Small intestine (tissue), 7 donors: Measurements from ENCODE around the gene SPATA18. TPM values are rescaled to one million over a fixed set of nuclear protein-coding genes. Genes with fewer than 3 reads are reported as not detected.
A peak's percentile ranks its signal among the peaks of the same experiment; 100 is the strongest.
"Not testable (repeated sequence)": the region's sequence is repeated elsewhere in the genome, so short reads cannot be mapped to it uniquely, and the experiment has no call there.

Experiments used
- DNase-seq, 2 donors: peaks; one replicate each; pipeline versions ENCODE4 v3.0.0 to v3.0.0-alpha.2; 2013
- FAIRE-seq: peaks from 2 replicates; lab custom pipeline; 2012; peaks lifted over from hg19 to GRCh38; lab: Jason Lieb, UNC
- H3K27ac ChIP-seq, 3 donors: one replicate each; pipeline ENCODE4 v1.5.1; 2013; ENCODE audit warnings: low read length in 2 of 3, mild to moderate bottlenecking in 2 of 3, control low read depth in 1 of 3, inconsistent platforms in 1 of 3, low read depth in 1 of 3, moderate library complexity in 1 of 3
- H3K27me3 ChIP-seq, 3 donors: one replicate each; pipeline ENCODE4 v1.6.1; 2013; ENCODE audit warnings: low read length in 3 of 3, inconsistent platforms in 1 of 3; ENCODE audit not compliant: control insufficient read depth in 3 of 3, insufficient read depth in 3 of 3
- H3K36me3 ChIP-seq, 3 donors: one replicate each; pipeline ENCODE4 v1.6.1; 2013; ENCODE audit warnings: low read length in 3 of 3, inconsistent platforms in 1 of 3, low read depth in 1 of 3, mild to moderate bottlenecking in 1 of 3, moderate library complexity in 1 of 3; ENCODE audit not compliant: control insufficient read depth in 3 of 3, insufficient read depth in 2 of 3
- H3K4me1 ChIP-seq, 3 donors: one replicate each; pipeline ENCODE4 v1.6.1; 2013; ENCODE audit warnings: low read length in 2 of 3, inconsistent platforms in 1 of 3, low read depth in 1 of 3, mild to moderate bottlenecking in 1 of 3, moderate library complexity in 1 of 3; ENCODE audit not compliant: control insufficient read depth in 3 of 3, insufficient read depth in 2 of 3
- H3K4me3 ChIP-seq, 3 donors: one replicate each; pipeline ENCODE4 v1.5.1; 2013; ENCODE audit warnings: low read length in 3 of 3, control low read depth in 1 of 3, inconsistent platforms in 1 of 3, low read depth in 1 of 3, mild to moderate bottlenecking in 1 of 3, moderate library complexity in 1 of 3
- H3K9me3 ChIP-seq, 2 donors: one replicate each; pipeline ENCODE4 v1.6.1; 2013; ENCODE audit warnings: low read depth in 1 of 2, low read length in 1 of 2; ENCODE audit not compliant: control insufficient read depth in 2 of 2, insufficient read depth in 1 of 2
- WGBS, 3 donors: extraction: QIAGEN DNeasy Blood & Tissue Kit; methylation state at CpG; one replicate each; pipeline ENCODE4 v1.1.7; 2013; 5-methylcytosine and 5-hydroxymethylcytosine counted together
- polyA plus RNA-seq, 4 donors: library from polyadenylated mRNA; stranded (reverse) in 3 of 4; unstranded in 1 of 4; fragments of 200-250 nt in 3 of 4; fragments of 120-200 nt in 1 of 4; gene quantifications; one replicate each; pipeline versions ENCODE4 v1.2.1 to v1.2.3, GENCODE V29; 2013
- donor health status: healthy with polysubstance abuse.
- donor health status: control.
- donor health status: control.
- donor health status: Bipolar disorder and iron deficiency.
- donor health status: healthy.

SPATA18 gene
- polyA plus RNA-seq, 4 donors: 0.81 to 3.2 (median 1.2) TPM

- no peak for DNase-seq
- Histone ChIP-seq H3K4me3 (no peak overlapping the region), H3K4me1 (no peaks in the 10 kb centered on the region), H3K27me3 (no peaks in the 10 kb centered on the region), H3K27ac (no peak overlapping the region), H3K36me3 (no peaks in the 10 kb centered on the region), H3K9me3 (no peaks in the 10 kb centered on the region)
- no peak for FAIRE-seq
- 83 to 91% (median 90%) methylated on average over 2 of the region's 2 CpGs for WGBS, 3 donors
Observed at GRCh38 chr4:52116641-52117040, 65.5 kb downstream of the SPATA18 start.

GRCh38 chr4:52126226-52126625 lies 75.1 kb downstream of the SPATA18 start:
- no peak overlapping the region for H3K4me3 ChIP-seq
- no peaks in the 10 kb centered on the region for H3K27me3 ChIP-seq
- no peaks in the 10 kb centered on the region for H3K9me3 ChIP-seq
- H3K4me1 ChIP-seq: no peaks in the 10 kb centered on the region
- H3K36me3 ChIP-seq: no peaks in the 10 kb centered on the region
- DNase-seq (no peak), FAIRE-seq (no peak)
- no peak overlapping the region for H3K27ac ChIP-seq
- WGBS, 3 donors: 72 to 80% (median 78%) methylated on average over 3 of the region's 3 CpGs

- DNase-seq (no peak), FAIRE-seq (no peak)
- Histone ChIP-seq H3K4me3 (no peak overlapping the region), H3K4me1 (no peaks in the 10 kb centered on the region), H3K36me3 (no peaks in the 10 kb centered on the region), H3K27me3 (no peaks in the 10 kb centered on the region), H3K9me3 (no peaks in the 10 kb centered on the region), H3K27ac (no peak overlapping the region)
- WGBS, 3 donors: 80 to 86% (median 82%) methylated on average over 5 of the region's 5 CpGs
Observed at GRCh38 chr4:52126966-52127365, 75.9 kb downstream of the SPATA18 start.

- no peaks in the 10 kb centered on the region for H3K27me3 ChIP-seq
- DNase-seq (no peak), FAIRE-seq (no peak)
- H3K4me3 ChIP-seq: no peak overlapping the region
- no peaks in the 10 kb centered on the region for H3K4me1 ChIP-seq
- H3K36me3 ChIP-seq: no peaks in the 10 kb centered on the region
- no peaks in the 10 kb centered on the region for H3K9me3 ChIP-seq
- WGBS, 3 donors: 62 to 68% (median 67%) methylated on average over 3 of the region's 3 CpGs
- no peak overlapping the region for H3K27ac ChIP-seq
Observed at GRCh38 chr4:52135171-52135570, 84.1 kb downstream of the SPATA18 start.

- DNase-seq, H3K4me1 ChIP-seq, H3K36me3 ChIP-seq, H3K4me3 ChIP-seq, FAIRE-seq, H3K9me3 ChIP-seq, H3K27ac ChIP-seq, H3K27me3 ChIP-seq: not testable (repeated sequence)
- WGBS, 3 donors: 0 to 20% (median 11%) methylated on average over 1 of the region's 1 CpG
Observed at GRCh38 chr4:52137152-52137551, 86.0 kb downstream of the SPATA18 start.

- Histone ChIP-seq H3K4me3 (no peak overlapping the region), H3K36me3 (no peaks in the 10 kb centered on the region), H3K27me3 (no peaks in the 10 kb centered on the region), H3K9me3 (no peaks in the 10 kb centered on the region), H3K27ac (no peak overlapping the region), H3K4me1 (no peaks in the 10 kb centered on the region)
- DNase-seq (no peak), FAIRE-seq (no peak)
- 48 to 69% (median 62%) methylated on average over 2 of the region's 2 CpGs for WGBS, 3 donors
Observed at GRCh38 chr4:52142816-52143215, 91.7 kb downstream of the SPATA18 start.

GRCh38 chr4:52143815-52144214 lies 92.7 kb downstream of the SPATA18 start:
- H3K36me3 ChIP-seq: no peaks in the 10 kb centered on the region
- no peaks in the 10 kb centered on the region for H3K27me3 ChIP-seq
- 73 to 80% (median 76%) methylated on average over 3 of the region's 3 CpGs for WGBS, 3 donors
- DNase-seq (no peak), FAIRE-seq (no peak)
- no peak overlapping the region for H3K27ac ChIP-seq
- no peak overlapping the region for H3K4me3 ChIP-seq
- no peaks in the 10 kb centered on the region for H3K4me1 ChIP-seq
- H3K9me3 ChIP-seq: no peaks in the 10 kb centered on the region

GRCh38 chr4:52144372-52144771 lies 93.3 kb downstream of the SPATA18 start:
- DNase-seq (peak; percentile 24 to 52), FAIRE-seq (no peak)
- Histone ChIP-seq H3K4me1 (no peaks in the 10 kb centered on the region), H3K36me3 (no peaks in the 10 kb centered on the region), H3K4me3 (no peak overlapping the region), H3K9me3 (no peaks in the 10 kb centered on the region), H3K27me3 (no peaks in the 10 kb centered on the region), H3K27ac (no peak overlapping the region)
- 26 to 67% (median 50%) methylated on average over 7 of the region's 7 CpGs for WGBS, 3 donors
